Upper lobe of left lung (tissue), 4 donors: ENCODE data around the gene CHRNA4.

Experiments
- CTCF ChIP-seq, 6 experiments: fragments of 450-650 bp in 4 of 6; fragments of 200-600 bp in 2 of 6; sonication (generic) in 2 of 6; IDR thresholded peaks; one replicate each; pipeline ENCODE4 v1.5.1; 2016 to 2019; ENCODE audit warnings: antibody characterized with exemption in 6 of 6
- POLR2A ChIP-seq, 4 donors: fragments of 450-650 bp; IDR thresholded peaks; one replicate each; pipeline ENCODE4 v1.5.1; 2016 to 2017; ENCODE audit warnings: antibody characterized with exemption in 4 of 4, mild to moderate bottlenecking in 2 of 4
- POLR2AphosphoS5 ChIP-seq, 2 donors: sonication (generic); formaldehyde crosslinking; IDR thresholded peaks; one replicate each; pipeline ENCODE4 v1.5.1; 2017; ENCODE audit warnings: antibody characterized with exemption in 2 of 2

- TF ChIP-seq CTCF (IDR thresholded peaks at IDR 0.05): no peak
- TF ChIP-seq POLR2A (IDR thresholded peaks at IDR 0.05): no peak
- no peak for TF ChIP-seq POLR2AphosphoS5 (IDR thresholded peaks at IDR 0.05)
These were observed 48.9 kb downstream of the CHRNA4 start for GRCh38 chr20:63312273-63312672.
